HG02840 (cell line): Measurements from ENCODE around the gene LINC01488.

ENCODE experiments used
- ATAC-seq: cut with Tn5 transposase; IDR thresholded peaks from one replicate; pipeline ENCODE4 v1.9.1; 2021; ENCODE audit warnings: mild to moderate bottlenecking, moderate library complexity, moderate number of reproducible peaks; ENCODE audit not compliant: unreplicated experiment, low FRiP score

The LINC01488 gene

GRCh38 chr11:69489746-69490365 is 8.4 kb downstream of the LINC01488 start:
- no peak for ATAC-seq

GRCh38 chr11:69490516-69490915 is 9.1 kb downstream of the LINC01488 start:
- no peak for ATAC-seq

GRCh38 chr11:69491071-69492031 is 9.9 kb downstream of the LINC01488 start:
- ATAC-seq, result no peak

GRCh38 chr11:69492201-69492991 is 10.9 kb downstream of the LINC01488 start:
- ATAC-seq, result no peak

- no peak for ATAC-seq
These were observed 12.7 kb downstream of the LINC01488 start for GRCh38 chr11:69493931-69494821.

GRCh38 chr11:69494851-69495250 is 13.4 kb downstream of the LINC01488 start:
- ATAC-seq, result no peak

GRCh38 chr11:69495441-69496201 is 14.2 kb downstream of the LINC01488 start:
- no peak for ATAC-seq

- ATAC-seq, result no peak
These were observed 14.7 kb downstream of the LINC01488 start for GRCh38 chr11:69496202-69496557.

- ATAC-seq, result no peak
These were observed 15.3 kb downstream of the LINC01488 start for GRCh38 chr11:69496631-69497220.

GRCh38 chr11:69497221-69497787 is 15.8 kb downstream of the LINC01488 start:
- ATAC-seq, result no peak

- no peak for ATAC-seq
These were observed 17.2 kb downstream of the LINC01488 start for GRCh38 chr11:69498614-69499175.

GRCh38 chr11:69499186-69499917 is 17.9 kb downstream of the LINC01488 start:
- no peak for ATAC-seq

- ATAC-seq, result no peak
These were observed 18.4 kb downstream of the LINC01488 start for GRCh38 chr11:69499918-69500284.

- ATAC-seq, result no peak
These were observed 19.0 kb downstream of the LINC01488 start for GRCh38 chr11:69500285-69501120.

GRCh38 chr11:69501121-69501489 is 19.6 kb downstream of the LINC01488 start:
- ATAC-seq, result no peak

GRCh38 chr11:69501891-69502860 is 20.7 kb downstream of the LINC01488 start:
- no peak for ATAC-seq
